Thyroid gland (tissue), 4 donors: Measurements from ENCODE around the gene ABI2. TPM values are rescaled to one million over a fixed set of nuclear protein-coding genes. Genes with fewer than 3 reads are reported as not detected.

Experiments used
- DNase-seq, 2 donors: peaks; one replicate each; pipeline ENCODE4 v3.0.0-alpha.2; 2019
- H3K27ac ChIP-seq, 3 donors: fragments of 200-600 bp; sonication (generic); 1 replicate in 2 of 3; 2 replicates in 1 of 3; pipeline ENCODE4 v1.5.1; 2016 to 2019; ENCODE audit warnings: mild to moderate bottlenecking in 1 of 3, moderate library complexity in 1 of 3
- H3K27me3 ChIP-seq: fragments of 200-600 bp; sonication (generic); one replicate; pipeline ENCODE4 v1.5.1; 2019
- H3K36me3 ChIP-seq, 2 donors: fragments of 200-600 bp; sonication (generic); one replicate each; pipeline ENCODE4 v1.5.1; 2016 to 2019
- H3K4me1 ChIP-seq, 2 donors: fragments of 200-600 bp; sonication (generic); one replicate each; pipeline ENCODE4 v1.5.1; 2017 to 2019
- H3K4me3 ChIP-seq, 3 donors: fragments of 200-600 bp; sonication (generic); replicated peaks in 1 of 3; 1 replicate in 2 of 3; 2 replicates in 1 of 3; pipeline ENCODE4 v1.5.1; 2016; ENCODE audit warnings: mild to moderate bottlenecking in 1 of 3
- H3K9me3 ChIP-seq: fragments of 200-600 bp; sonication (generic); one replicate; pipeline ENCODE4 v1.5.1; 2017
- POLR2A ChIP-seq, 2 donors: fragments of 450-650 bp; IDR thresholded peaks; one replicate each; pipeline ENCODE4 v1.6.1; 2017; ENCODE audit warnings: antibody characterized with exemption in 2 of 2, mild to moderate bottlenecking in 2 of 2, moderate library complexity in 1 of 2
- WGBS, 2 donors: methylation state at CpG; one replicate each; pipeline ENCODE4 v1.1.5; 2017; 5-methylcytosine and 5-hydroxymethylcytosine counted together
- intact Hi-C: fragments of 100-400 bp; cut with DNase I; formaldehyde crosslinking; loops from one replicate; pipeline ENCODE4 v1.15.1; 2023
- total RNA-seq, 4 donors: library from RNA; depleted of rRNA; stranded (reverse); fragments of >200 nt; gene quantifications; one replicate each; pipeline ENCODE4 v1.2.3, GENCODE V29; 2016
- TF ChIP-seq, protein P1 (sequence below), 6 experiments: fragments of 200-600 bp in 3 of 6; fragments of 450-650 bp in 3 of 6; sonication (generic) in 3 of 6; IDR thresholded peaks; one replicate each; pipeline ENCODE4 v1.5.1; 2016 to 2019; ENCODE audit warnings: antibody characterized with exemption in 6 of 6, mild to moderate bottlenecking in 2 of 6, inconsistent platforms in 1 of 6, moderate library complexity in 1 of 6

ABI2 gene
- total RNA-seq, 4 donors from 2014 or later = 64.6 to 77.6 (median 67.6) TPM

DNA sequence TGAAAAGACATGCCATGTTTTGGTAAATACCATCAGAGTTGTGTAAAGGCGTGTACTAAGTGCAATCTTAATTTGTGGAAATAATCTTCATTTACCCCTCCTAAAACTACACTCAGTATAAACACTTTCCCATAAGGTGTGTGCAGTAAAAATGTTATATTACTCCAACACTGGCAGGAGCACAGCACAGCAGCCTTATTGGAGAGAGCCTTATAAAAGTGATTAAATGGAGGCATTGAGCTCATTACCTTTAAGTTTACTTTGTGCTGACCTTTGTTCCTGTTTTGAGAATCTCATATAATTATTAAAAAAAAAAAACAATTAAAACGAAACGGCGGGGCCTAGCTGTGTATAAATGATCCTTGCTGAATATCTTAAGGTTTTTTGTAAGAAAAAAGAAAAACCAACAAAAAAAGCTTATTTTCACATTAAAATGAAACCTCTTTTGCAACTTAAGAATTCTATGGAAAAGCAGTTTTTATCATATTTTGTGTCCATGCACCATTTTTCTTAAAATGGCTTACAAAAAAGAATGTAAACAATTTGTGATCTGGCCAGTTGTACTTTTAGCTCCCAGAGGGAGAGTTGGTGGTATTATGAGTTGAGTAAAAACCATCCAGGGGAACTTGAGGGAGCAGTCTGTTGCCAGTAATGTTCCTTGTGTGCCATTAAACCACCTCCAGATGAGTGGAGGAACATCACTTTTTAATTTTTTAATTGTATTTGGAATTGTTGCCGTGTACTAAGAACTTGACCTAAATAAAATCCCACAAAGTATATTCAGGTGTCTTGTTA, 103.4 kb downstream of the ABI2 start:
- 88 to 92% methylated on average over 5 of the region's 5 CpGs for WGBS, 2 donors
- no peak overlapping the region for H3K27ac ChIP-seq
- intact Hi-C loops = no loop called here

DNA sequence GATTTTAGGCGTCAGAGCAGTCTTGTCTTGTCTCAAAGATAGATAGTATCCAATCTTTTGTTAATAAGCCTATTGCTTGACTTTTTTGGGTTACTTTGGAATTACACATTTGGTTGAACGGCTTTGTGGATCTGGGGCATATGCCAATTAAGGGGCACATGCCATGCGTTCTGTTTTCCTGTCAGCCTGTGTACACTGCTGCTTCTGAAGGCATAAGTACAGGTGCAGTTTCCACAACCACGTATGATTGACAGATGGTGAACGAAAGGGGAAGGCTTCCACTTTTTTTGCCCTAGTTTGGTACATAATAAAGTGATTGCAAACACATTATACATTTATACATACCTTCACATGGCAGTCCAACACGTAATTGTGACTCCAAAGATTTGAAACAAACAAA, 104.6 kb downstream of the ABI2 start:
- Histone ChIP-seq H3K4me1 (peaks cover 3 to 4% of the 10 kb centered on the region in 2 donors), H3K36me3 (peaks cover 0 to 4% of the 10 kb centered on the region in 2 donors), H3K9me3 (no peaks in the 10 kb centered on the region), H3K27ac (no peak overlapping the region), H3K4me3 (no peak overlapping the region), H3K27me3 (no peaks in the 10 kb centered on the region)
- TF ChIP-seq, protein P1, sequence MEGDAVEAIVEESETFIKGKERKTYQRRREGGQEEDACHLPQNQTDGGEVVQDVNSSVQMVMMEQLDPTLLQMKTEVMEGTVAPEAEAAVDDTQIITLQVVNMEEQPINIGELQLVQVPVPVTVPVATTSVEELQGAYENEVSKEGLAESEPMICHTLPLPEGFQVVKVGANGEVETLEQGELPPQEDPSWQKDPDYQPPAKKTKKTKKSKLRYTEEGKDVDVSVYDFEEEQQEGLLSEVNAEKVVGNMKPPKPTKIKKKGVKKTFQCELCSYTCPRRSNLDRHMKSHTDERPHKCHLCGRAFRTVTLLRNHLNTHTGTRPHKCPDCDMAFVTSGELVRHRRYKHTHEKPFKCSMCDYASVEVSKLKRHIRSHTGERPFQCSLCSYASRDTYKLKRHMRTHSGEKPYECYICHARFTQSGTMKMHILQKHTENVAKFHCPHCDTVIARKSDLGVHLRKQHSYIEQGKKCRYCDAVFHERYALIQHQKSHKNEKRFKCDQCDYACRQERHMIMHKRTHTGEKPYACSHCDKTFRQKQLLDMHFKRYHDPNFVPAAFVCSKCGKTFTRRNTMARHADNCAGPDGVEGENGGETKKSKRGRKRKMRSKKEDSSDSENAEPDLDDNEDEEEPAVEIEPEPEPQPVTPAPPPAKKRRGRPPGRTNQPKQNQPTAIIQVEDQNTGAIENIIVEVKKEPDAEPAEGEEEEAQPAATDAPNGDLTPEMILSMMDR (IDR thresholded peaks at IDR 0.05) = no peak
- DNase-seq = no peak
- intact Hi-C loops = no loop called here
- 78 to 82% methylated on average over 6 of the region's 6 CpGs for WGBS, 2 donors

More for the DNA sequence above, 103.4 kb downstream of the ABI2 start:
- Histone ChIP-seq H3K4me3 (no peak overlapping the region), H3K27me3 (no peaks in the 10 kb centered on the region), H3K9me3 (no peaks in the 10 kb centered on the region), H3K4me1 (peaks cover 3 to 4% of the 10 kb centered on the region in 2 donors), H3K36me3 (peaks cover 0 to 4% of the 10 kb centered on the region in 2 donors)
- no peak for DNase-seq
- TF ChIP-seq POLR2A (IDR thresholded peaks at IDR 0.05) = no peak
- TF ChIP-seq, protein P1 (IDR thresholded peaks at IDR 0.05) = no peak

GRCh38 chr2:203436496-203436895, 108.3 kb downstream of the ABI2 start:
- no peak overlapping the region for H3K27ac ChIP-seq
- no peaks in the 10 kb centered on the region for H3K9me3 ChIP-seq
- intact Hi-C loops = no loop called here

GRCh38 chr2:203437511-203437910, 109.3 kb downstream of the ABI2 start:
- H3K36me3 ChIP-seq = peaks cover 29 to 31% of the 10 kb centered on the region in 2 donors
- no peak for TF ChIP-seq POLR2A (IDR thresholded peaks at IDR 0.05)
- TF ChIP-seq, protein P1 (IDR thresholded peaks at IDR 0.05) = no peak
- DNase-seq = no peak
- intact Hi-C loops = no loop called here
- H3K4me1 ChIP-seq = peaks cover 3 to 4% of the 10 kb centered on the region in 2 donors
- H3K27ac ChIP-seq = no peak overlapping the region
- no peaks in the 10 kb centered on the region for H3K9me3 ChIP-seq
- H3K4me3 ChIP-seq = no peak overlapping the region
- WGBS, 2 donors = 94 to 95% methylated on average over 4 of the region's 4 CpGs
- H3K27me3 ChIP-seq = no peaks in the 10 kb centered on the region

More at GRCh38 chr2:203436496-203436895, 108.3 kb downstream of the ABI2 start:
- peaks cover 3 to 4% of the 10 kb centered on the region in 2 donors for H3K4me1 ChIP-seq
- 78 to 87% methylated on average over 2 of the region's 2 CpGs for WGBS, 2 donors
- H3K4me3 ChIP-seq = no peak overlapping the region
- H3K27me3 ChIP-seq = no peaks in the 10 kb centered on the region
- no peak for DNase-seq
- peaks cover 18 to 21% of the 10 kb centered on the region in 2 donors for H3K36me3 ChIP-seq
- TF ChIP-seq POLR2A (IDR thresholded peaks at IDR 0.05) = no peak
- TF ChIP-seq, protein P1 (IDR thresholded peaks at IDR 0.05) = no peak

- no peaks in the 10 kb centered on the region for H3K4me1 ChIP-seq
- WGBS, 2 donors = 79 to 83% methylated on average over 2 of the region's 2 CpGs
- H3K27me3 ChIP-seq = no peaks in the 10 kb centered on the region
- no peak for DNase-seq
- intact Hi-C loops = no loop called here
- no peak for TF ChIP-seq POLR2A (IDR thresholded peaks at IDR 0.05)
- TF ChIP-seq, protein P1 (IDR thresholded peaks at IDR 0.05) = no peak
- peaks cover 34 to 42% of the 10 kb centered on the region in 2 donors for H3K36me3 ChIP-seq
- H3K4me3 ChIP-seq = no peak overlapping the region
- H3K27ac ChIP-seq = no peak overlapping the region
- no peaks in the 10 kb centered on the region for H3K9me3 ChIP-seq
These were observed 110.3 kb downstream of the ABI2 start for GRCh38 chr2:203438528-203438927.
